NB4 (cell line): ENCODE measurements around the gene MINDY1.

Experiments used
- CTCF ChIP-seq: IDR thresholded peaks from one replicate; pipeline ENCODE4 v1.5.1; 2012; ENCODE audit warnings: low read depth, low read length
- MAX ChIP-seq: IDR thresholded peaks from 2 replicates; pipeline ENCODE4 v1.6.1; 2011; ENCODE audit warnings: low read depth, low read length
- POLR2A ChIP-seq: IDR thresholded peaks from 2 replicates; pipeline ENCODE4 v1.6.1; 2011; ENCODE audit warnings: mild to moderate bottlenecking; ENCODE audit not compliant: insufficient read length; ENCODE audit errors: extremely low read depth

GRCh38 chr1:151051356-151052009 lies 44.8 kb upstream of the MINDY1 start:
- TF ChIP-seq CTCF, result no peak
- no peak for TF ChIP-seq POLR2A
- TF ChIP-seq MAX, result no peak
